MCF 10A (cell line): Measurements from ENCODE around the gene AGAP1. TPM values are rescaled to one million over a fixed set of nuclear protein-coding genes. Genes with fewer than 3 reads are reported as not detected.

ENCODE experiments used
- BruUV-seq: library from RNA; stranded (reverse); fragments of 400-500 nt; replicated peaks from 2 replicates; lab custom pipeline; 2021; lab: Mats Ljungman, UMichigan
- CTCF ChIA-PET: fragments of 300-600 bp; sonication (Branson Sonifier 250); formaldehyde crosslinking; extraction: SDS; loops from one replicate; lab custom pipeline; 2021; ENCODE audit warnings: antibody characterized with exemption, inconsistent platforms; lab: Yijun Ruan, JAX
- POLR2A ChIA-PET: fragments of 300-600, 350-650 bp; sonication (Branson Sonifier 250); formaldehyde crosslinking; extraction: SDS; loops from one replicate; lab custom pipeline; 2020; ENCODE audit warnings: antibody characterized with exemption, inconsistent platforms; lab: Yijun Ruan, JAX
- DNase-seq: peaks from one replicate; pipeline ENCODE4 v3.0.0-alpha.2; 2018; ENCODE audit not compliant: unreplicated experiment
- H3K27ac Mint-ChIP-seq: one replicate; pipeline ENCODE4 v1.8.0; 2022; ENCODE audit warnings: mild to moderate bottlenecking, low read depth, mixed read lengths; ENCODE audit not compliant: unreplicated experiment
- H3K27me3 Mint-ChIP-seq: one replicate; pipeline ENCODE4 v1.8.0; 2022; ENCODE audit warnings: mixed read lengths; ENCODE audit not compliant: insufficient read depth, unreplicated experiment
- H3K36me3 Mint-ChIP-seq: one replicate; pipeline ENCODE4 v1.8.0; 2022; ENCODE audit warnings: mild to moderate bottlenecking, moderate library complexity, mixed read lengths; ENCODE audit not compliant: insufficient read depth, unreplicated experiment
- H3K4me1 Mint-ChIP-seq: one replicate; pipeline ENCODE4 v1.8.0; 2022; ENCODE audit warnings: mixed read lengths; ENCODE audit not compliant: insufficient read depth, unreplicated experiment
- H3K4me3 Mint-ChIP-seq: one replicate; pipeline ENCODE4 v1.8.0; 2022; ENCODE audit warnings: mild to moderate bottlenecking, moderate library complexity, mixed read lengths; ENCODE audit not compliant: unreplicated experiment
- H3K9me3 Mint-ChIP-seq: one replicate; pipeline ENCODE4 v1.8.0; 2022; ENCODE audit warnings: mixed read lengths; ENCODE audit not compliant: unreplicated experiment
- intact Hi-C: fragments of 100-400 bp; cut with micrococcal nuclease; formaldehyde crosslinking; loops from 2 replicates; pipeline ENCODE4 v1.14.1; 2022
- total RNA-seq: library from RNA; stranded (reverse); gene quantifications from 2 replicates; pipeline ENCODE4 v1.2.3, GENCODE V29; 2022
- TF ChIP-seq, protein P1 (sequence below): fragments of 200-600 bp; IDR thresholded peaks from one replicate; pipeline ENCODE4 v1.8.0; 2022; ENCODE audit warnings: antibody characterized with exemption, mild to moderate bottlenecking; ENCODE audit not compliant: unreplicated experiment

AGAP1 gene
- total RNA-seq, 1 experiment from 2014 or later, result 41.3 TPM

DNA sequence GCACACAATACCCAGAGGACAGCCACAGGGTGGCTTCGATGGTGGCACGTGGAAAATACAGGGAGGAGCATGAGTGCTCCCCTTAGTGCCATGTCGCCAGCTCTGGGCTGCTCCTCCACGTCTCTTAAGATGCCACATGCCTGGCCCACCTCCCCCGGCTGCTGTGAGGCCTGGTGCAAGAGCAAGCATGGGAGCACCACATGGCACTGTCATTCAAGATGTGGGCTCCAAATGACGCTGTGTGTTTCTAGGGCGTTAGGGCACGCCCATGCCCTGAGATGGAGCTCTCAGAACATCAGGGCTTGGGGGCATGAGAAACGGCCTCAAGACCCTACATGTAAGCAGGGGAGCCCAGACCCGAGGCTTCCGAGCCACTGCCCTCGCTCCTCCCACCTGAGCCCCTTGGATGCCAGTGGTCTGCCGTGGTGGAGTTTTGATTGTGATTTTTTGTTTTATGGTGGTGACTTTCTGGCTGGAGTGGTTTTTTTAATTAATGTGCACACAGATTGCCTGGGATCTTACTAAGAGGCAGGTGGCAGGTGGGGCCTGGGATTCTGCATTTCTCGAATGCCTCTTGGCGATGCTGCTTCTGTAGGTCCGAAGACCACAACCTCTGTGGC, 435.0 kb downstream of the AGAP1 start:
- H3K9me3 Mint-ChIP-seq, result no peaks in the 10 kb centered on the region
- H3K4me1 Mint-ChIP-seq, result no peaks in the 10 kb centered on the region
- ChIA-PET POLR2A (no interaction called here), CTCF (interaction anchor here (0.5 kb wide), 1 partner anchor 46 kb away, joined by 3 read pairs; no protein-coding TSS in a partner anchor)
- H3K27ac Mint-ChIP-seq, result no peak overlapping the region
- no peak overlapping the region for H3K4me3 Mint-ChIP-seq
- intact Hi-C loops, result no loop called here
- no TSS peak for BruUV-seq
- peaks cover 14% of the 10 kb centered on the region for H3K36me3 Mint-ChIP-seq
- no peaks in the 10 kb centered on the region for H3K27me3 Mint-ChIP-seq
- TF ChIP-seq, protein P1, sequence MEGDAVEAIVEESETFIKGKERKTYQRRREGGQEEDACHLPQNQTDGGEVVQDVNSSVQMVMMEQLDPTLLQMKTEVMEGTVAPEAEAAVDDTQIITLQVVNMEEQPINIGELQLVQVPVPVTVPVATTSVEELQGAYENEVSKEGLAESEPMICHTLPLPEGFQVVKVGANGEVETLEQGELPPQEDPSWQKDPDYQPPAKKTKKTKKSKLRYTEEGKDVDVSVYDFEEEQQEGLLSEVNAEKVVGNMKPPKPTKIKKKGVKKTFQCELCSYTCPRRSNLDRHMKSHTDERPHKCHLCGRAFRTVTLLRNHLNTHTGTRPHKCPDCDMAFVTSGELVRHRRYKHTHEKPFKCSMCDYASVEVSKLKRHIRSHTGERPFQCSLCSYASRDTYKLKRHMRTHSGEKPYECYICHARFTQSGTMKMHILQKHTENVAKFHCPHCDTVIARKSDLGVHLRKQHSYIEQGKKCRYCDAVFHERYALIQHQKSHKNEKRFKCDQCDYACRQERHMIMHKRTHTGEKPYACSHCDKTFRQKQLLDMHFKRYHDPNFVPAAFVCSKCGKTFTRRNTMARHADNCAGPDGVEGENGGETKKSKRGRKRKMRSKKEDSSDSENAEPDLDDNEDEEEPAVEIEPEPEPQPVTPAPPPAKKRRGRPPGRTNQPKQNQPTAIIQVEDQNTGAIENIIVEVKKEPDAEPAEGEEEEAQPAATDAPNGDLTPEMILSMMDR, result no peak
- no peak for DNase-seq

DNA sequence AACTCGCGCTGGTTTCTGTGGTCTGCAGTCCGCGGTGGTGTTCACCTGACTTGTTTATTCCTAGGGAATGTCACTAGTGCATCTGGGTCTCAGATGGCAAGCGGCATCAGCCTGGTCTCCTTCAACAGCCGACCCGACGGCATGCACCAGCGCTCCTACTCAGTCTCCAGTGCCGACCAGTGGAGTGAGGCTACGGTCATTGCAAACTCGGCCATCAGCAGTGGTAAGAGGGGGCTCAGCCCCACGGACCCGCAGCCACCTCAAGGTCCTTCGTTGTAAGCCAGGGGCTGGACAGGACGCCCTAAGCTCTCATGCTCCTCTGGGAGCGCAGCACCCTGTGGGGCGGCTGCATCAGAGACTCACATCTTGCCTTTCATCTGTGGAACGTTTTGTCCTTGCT, 436.9 kb downstream of the AGAP1 start:
- POLR2A ChIA-PET, result no interaction called here
- Mint-ChIP-seq H3K4me1 (no peaks in the 10 kb centered on the region), H3K27ac (no peak overlapping the region)

DNA sequence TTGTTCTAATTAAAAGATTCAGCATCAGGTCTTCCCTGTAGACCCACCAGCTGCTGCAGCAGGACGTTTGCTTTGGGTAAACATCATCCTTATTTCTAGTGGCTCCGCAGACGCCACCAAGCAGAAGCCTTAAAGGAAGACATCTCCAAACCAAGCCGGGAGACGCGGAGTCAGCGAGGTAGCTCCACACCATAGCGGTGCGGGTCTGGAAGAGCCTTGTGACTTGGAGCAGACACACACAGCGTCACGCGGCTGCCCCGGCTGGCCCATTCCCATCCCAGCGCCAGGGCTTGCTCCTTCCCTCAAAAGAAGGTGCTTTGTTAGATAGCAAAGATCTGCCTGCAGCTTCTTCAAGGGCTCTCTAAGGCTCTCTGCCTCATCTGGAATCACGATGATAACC, 437.8 kb downstream of the AGAP1 start:
- Mint-ChIP-seq H3K9me3 (no peaks in the 10 kb centered on the region), H3K27me3 (no peaks in the 10 kb centered on the region), H3K36me3 (peaks cover 17% of the 10 kb centered on the region), H3K27ac (no peak overlapping the region), H3K4me1 (no peaks in the 10 kb centered on the region), H3K4me3 (no peak overlapping the region)
- intact Hi-C loops, result no loop called here
- TF ChIP-seq, protein P1, result no peak
- ChIA-PET CTCF (no interaction called here), POLR2A (no interaction called here)
- no TSS peak for BruUV-seq
- no peak for DNase-seq

More for the DNA sequence above, 436.9 kb downstream of the AGAP1 start:
- peaks cover 7% of the 10 kb centered on the region for H3K36me3 Mint-ChIP-seq
- TF ChIP-seq, protein P1, result no peak
- H3K27me3 Mint-ChIP-seq, result no peaks in the 10 kb centered on the region
- BruUV-seq, result no TSS peak
- DNase-seq, result no peak
- intact Hi-C loops, result no loop called here
- no peak overlapping the region for H3K4me3 Mint-ChIP-seq
- CTCF ChIA-PET, result no interaction called here
- H3K9me3 Mint-ChIP-seq, result no peaks in the 10 kb centered on the region

DNA sequence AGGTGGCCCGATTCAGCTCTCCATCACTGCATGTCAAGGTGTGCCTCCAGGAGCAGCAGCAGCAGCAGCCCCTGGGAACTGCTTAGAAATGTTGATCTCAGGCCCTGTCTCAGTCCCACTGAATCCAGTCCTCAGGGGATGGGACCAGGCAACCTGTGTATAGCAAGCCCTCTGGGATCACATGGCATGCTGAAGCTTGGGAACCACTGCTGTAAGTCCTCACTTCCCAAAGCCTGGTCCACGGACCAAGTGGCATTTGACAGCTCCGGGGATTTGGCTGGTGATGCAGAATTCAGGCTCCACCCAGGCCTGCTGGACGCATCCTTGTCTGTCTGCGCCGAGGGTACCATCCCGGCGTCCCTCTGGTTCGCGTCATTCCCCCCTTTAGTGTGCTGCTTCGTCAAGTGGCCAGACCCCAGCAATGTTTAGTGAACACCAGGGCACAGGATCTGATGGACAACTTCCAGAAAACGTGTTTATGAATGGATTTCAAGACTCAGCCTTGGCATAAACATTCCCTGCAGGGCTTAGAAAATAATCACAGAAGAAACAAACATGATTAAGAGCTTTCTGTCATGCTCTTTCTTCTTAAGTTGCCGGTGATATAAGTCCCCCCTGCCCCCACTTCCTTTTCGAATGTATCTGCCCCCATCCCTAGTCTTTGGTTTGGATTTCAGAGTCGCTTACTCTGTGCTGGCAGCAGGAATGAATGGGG, 440.4 kb downstream of the AGAP1 start:
- CTCF ChIA-PET, result interaction anchor here (0.6 to 0.7 kb wide), 3 partner anchors 7 to 155 kb away, joined by 3 to 4 read pairs (median 3); no protein-coding TSS in a partner anchor
- no peaks in the 10 kb centered on the region for H3K9me3 Mint-ChIP-seq
- intact Hi-C loops, result no loop called here
- no peaks in the 10 kb centered on the region for H3K27me3 Mint-ChIP-seq
- POLR2A ChIA-PET, result no interaction called here
- peaks cover 2% of the 10 kb centered on the region for H3K4me1 Mint-ChIP-seq
- TF ChIP-seq, protein P1, result no peak
- H3K4me3 Mint-ChIP-seq, result no peak overlapping the region
- no peak overlapping the region for H3K27ac Mint-ChIP-seq
- BruUV-seq, result no TSS peak
- DNase-seq, result no peak
- H3K36me3 Mint-ChIP-seq, result peaks cover 17% of the 10 kb centered on the region
